IMR-90 (cell line): Measurements from ENCODE around the gene GATA6.

Source experiments
- BHLHE40 ChIP-seq: fragments of 150-350 bp; IDR thresholded peaks from 2 replicates; pipeline ENCODE4 v1.6.1; 2016; ENCODE audit warnings: mild to moderate bottlenecking, low read depth, low read length
- CEBPB ChIP-seq: IDR thresholded peaks from 2 replicates; pipeline ENCODE4 v1.6.1; 2012; ENCODE audit warnings: low read depth, low read length, improper control_type of control experiment
- CHD1 ChIP-seq: IDR thresholded peaks from 2 replicates; pipeline ENCODE4 v1.6.1; 2012; ENCODE audit warnings: low read depth, low read length, improper control_type of control experiment
- MAFK ChIP-seq: IDR thresholded peaks from 2 replicates; pipeline ENCODE4 v1.6.1; 2012; ENCODE audit warnings: low read depth, low read length, improper control_type of control experiment
- POLR2A ChIP-seq: IDR thresholded peaks from 2 replicates; pipeline ENCODE4 v1.6.1; 2012; ENCODE audit warnings: mild to moderate bottlenecking, low read depth, low read length
- RAD21 ChIP-seq: IDR thresholded peaks from 2 replicates; pipeline ENCODE4 v1.6.1; 2012; ENCODE audit warnings: low read length, improper control_type of control experiment
- RCOR1 ChIP-seq: IDR thresholded peaks from 2 replicates; pipeline ENCODE4 v1.6.1; 2012; ENCODE audit warnings: mild to moderate bottlenecking, low read length, improper control_type of control experiment; ENCODE audit not compliant: insufficient replicate concordance
- RFX5 ChIP-seq: IDR thresholded peaks from 2 replicates; pipeline ENCODE4 v1.8.0; 2012; ENCODE audit warnings: low read depth, mild to moderate bottlenecking, low read length, moderate library complexity
- SMC3 ChIP-seq: fragments of 150-350 bp; IDR thresholded peaks from 2 replicates; pipeline ENCODE4 v1.6.1; 2016; ENCODE audit warnings: low read depth, mild to moderate bottlenecking, antibody characterized with exemption, low read length, moderate library complexity
- TF ChIP-seq, protein P1 (sequence below): conservative IDR thresholded peaks from 2 replicates; pipeline ENCODE4 v1.5.1; 2012; ENCODE audit warnings: mild to moderate bottlenecking, low read depth, low read length, improper control_type of control experiment
- TF ChIP-seq, protein P2 (sequence below): fragments of 150-350 bp; IDR thresholded peaks from 2 replicates; pipeline ENCODE4 v1.6.1; 2017; ENCODE audit warnings: mild to moderate bottlenecking, antibody characterized with exemption, low read length, low read depth
- TF ChIP-seq, protein P3 (sequence below): fragments of 150-350 bp; IDR thresholded peaks from 2 replicates; pipeline ENCODE4 v1.6.1; 2016; ENCODE audit warnings: low read depth, mild to moderate bottlenecking, low read length, moderate library complexity, borderline replicate concordance

DNA sequence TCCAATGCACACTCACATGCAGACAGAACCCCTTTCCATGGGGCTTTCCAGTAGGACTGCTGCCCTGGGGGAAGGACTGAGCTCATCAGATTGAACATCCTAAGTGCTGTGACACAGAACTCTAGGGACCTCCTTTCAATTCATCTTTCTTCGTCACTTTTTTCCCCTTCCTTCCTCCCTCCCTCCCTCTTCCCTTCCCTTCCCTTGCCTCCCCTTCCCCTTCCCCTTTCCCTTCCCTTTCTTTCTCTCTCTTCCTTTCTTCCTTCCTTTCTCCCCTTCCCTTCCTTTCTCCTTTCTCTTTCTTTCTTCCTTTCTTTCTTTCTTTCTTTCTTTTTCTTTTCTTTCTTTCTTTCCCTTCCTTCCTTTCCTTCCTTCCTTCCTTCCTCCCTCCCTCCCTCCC lies 39.6 kb upstream of the GATA6 start:
- no peak for TF ChIP-seq RFX5
- TF ChIP-seq, protein P1, sequence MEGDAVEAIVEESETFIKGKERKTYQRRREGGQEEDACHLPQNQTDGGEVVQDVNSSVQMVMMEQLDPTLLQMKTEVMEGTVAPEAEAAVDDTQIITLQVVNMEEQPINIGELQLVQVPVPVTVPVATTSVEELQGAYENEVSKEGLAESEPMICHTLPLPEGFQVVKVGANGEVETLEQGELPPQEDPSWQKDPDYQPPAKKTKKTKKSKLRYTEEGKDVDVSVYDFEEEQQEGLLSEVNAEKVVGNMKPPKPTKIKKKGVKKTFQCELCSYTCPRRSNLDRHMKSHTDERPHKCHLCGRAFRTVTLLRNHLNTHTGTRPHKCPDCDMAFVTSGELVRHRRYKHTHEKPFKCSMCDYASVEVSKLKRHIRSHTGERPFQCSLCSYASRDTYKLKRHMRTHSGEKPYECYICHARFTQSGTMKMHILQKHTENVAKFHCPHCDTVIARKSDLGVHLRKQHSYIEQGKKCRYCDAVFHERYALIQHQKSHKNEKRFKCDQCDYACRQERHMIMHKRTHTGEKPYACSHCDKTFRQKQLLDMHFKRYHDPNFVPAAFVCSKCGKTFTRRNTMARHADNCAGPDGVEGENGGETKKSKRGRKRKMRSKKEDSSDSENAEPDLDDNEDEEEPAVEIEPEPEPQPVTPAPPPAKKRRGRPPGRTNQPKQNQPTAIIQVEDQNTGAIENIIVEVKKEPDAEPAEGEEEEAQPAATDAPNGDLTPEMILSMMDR = no peak
- TF ChIP-seq POLR2A = no peak
- no peak for TF ChIP-seq BHLHE40
- TF ChIP-seq RAD21 = no peak
- TF ChIP-seq RCOR1 = no peak
- TF ChIP-seq SMC3 = no peak
- TF ChIP-seq, protein P2, sequence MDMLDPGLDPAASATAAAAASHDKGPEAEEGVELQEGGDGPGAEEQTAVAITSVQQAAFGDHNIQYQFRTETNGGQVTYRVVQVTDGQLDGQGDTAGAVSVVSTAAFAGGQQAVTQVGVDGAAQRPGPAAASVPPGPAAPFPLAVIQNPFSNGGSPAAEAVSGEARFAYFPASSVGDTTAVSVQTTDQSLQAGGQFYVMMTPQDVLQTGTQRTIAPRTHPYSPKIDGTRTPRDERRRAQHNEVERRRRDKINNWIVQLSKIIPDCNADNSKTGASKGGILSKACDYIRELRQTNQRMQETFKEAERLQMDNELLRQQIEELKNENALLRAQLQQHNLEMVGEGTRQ = no peak
- no peak for TF ChIP-seq CEBPB
- TF ChIP-seq, protein P3, sequence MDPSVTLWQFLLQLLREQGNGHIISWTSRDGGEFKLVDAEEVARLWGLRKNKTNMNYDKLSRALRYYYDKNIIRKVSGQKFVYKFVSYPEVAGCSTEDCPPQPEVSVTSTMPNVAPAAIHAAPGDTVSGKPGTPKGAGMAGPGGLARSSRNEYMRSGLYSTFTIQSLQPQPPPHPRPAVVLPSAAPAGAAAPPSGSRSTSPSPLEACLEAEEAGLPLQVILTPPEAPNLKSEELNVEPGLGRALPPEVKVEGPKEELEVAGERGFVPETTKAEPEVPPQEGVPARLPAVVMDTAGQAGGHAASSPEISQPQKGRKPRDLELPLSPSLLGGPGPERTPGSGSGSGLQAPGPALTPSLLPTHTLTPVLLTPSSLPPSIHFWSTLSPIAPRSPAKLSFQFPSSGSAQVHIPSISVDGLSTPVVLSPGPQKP = no peak
- TF ChIP-seq MAFK = no peak
- no peak for TF ChIP-seq CHD1
